Activated B cell treated with CpG ODN at 0.5 μM for 24 hours (primary cell): ENCODE results near the gene DCT. TPM values are rescaled to one million over a fixed set of nuclear protein-coding genes. Genes with fewer than 3 reads are reported as not detected.

Experiments used
- ATAC-seq: fragments of 200-7000 bp; cut with Tn5 transposase; one replicate; pipeline ENCODE4 v1.10.0; 2021; ENCODE audit warnings: low read depth, mild to moderate bottlenecking, moderate library complexity
- CTCF ChIA-PET: fragments of 350-600 bp; sonication (Branson Sonifier 250); formaldehyde crosslinking; loops from one replicate; lab custom pipeline; 2021; ENCODE audit warnings: antibody characterized with exemption; lab: Charles Lee
- POLR2A ChIA-PET: fragments of 350-600 bp; sonication (Branson Sonifier 250); formaldehyde crosslinking; loops from one replicate; lab custom pipeline; 2021; ENCODE audit warnings: antibody characterized with exemption; lab: Charles Lee
- DNase-seq: peaks from one replicate; pipeline ENCODE4 v3.0.0; 2022
- H3K27ac Mint-ChIP-seq: one replicate; pipeline ENCODE4 v1.8.0; 2020; ENCODE audit warnings: mixed read lengths
- H3K27me3 Mint-ChIP-seq: one replicate; pipeline ENCODE4 v1.8.0; 2021; ENCODE audit warnings: mixed read lengths
- H3K36me3 Mint-ChIP-seq: one replicate; pipeline ENCODE4 v1.8.0; 2021; ENCODE audit warnings: low read depth, mixed read lengths
- H3K4me1 Mint-ChIP-seq: one replicate; pipeline ENCODE4 v1.8.0; 2021; ENCODE audit warnings: mixed read lengths
- H3K4me3 Mint-ChIP-seq: one replicate; pipeline ENCODE4 v1.8.0; 2020; ENCODE audit warnings: mild to moderate bottlenecking, mixed read lengths
- H3K9me3 Mint-ChIP-seq: one replicate; pipeline ENCODE4 v1.8.0; 2020; ENCODE audit warnings: mixed read lengths
- CTCF ChIP-seq: fragments of 200-600 bp; IDR thresholded peaks from one replicate; pipeline ENCODE4 v1.8.0; 2022; ENCODE audit warnings: antibody characterized with exemption, mild to moderate bottlenecking
- intact Hi-C: fragments of 100-400 bp; cut with micrococcal nuclease; formaldehyde crosslinking; loops from one replicate; pipeline ENCODE4 v1.15.1; 2024
- total RNA-seq: library from RNA; stranded (reverse); gene quantifications from 2 replicates; pipeline ENCODE4 v1.2.3, GENCODE V29; 2022

Gene DCT
- total RNA-seq, 1 donor from 2014 or later = 0.09 TPM

DNA sequence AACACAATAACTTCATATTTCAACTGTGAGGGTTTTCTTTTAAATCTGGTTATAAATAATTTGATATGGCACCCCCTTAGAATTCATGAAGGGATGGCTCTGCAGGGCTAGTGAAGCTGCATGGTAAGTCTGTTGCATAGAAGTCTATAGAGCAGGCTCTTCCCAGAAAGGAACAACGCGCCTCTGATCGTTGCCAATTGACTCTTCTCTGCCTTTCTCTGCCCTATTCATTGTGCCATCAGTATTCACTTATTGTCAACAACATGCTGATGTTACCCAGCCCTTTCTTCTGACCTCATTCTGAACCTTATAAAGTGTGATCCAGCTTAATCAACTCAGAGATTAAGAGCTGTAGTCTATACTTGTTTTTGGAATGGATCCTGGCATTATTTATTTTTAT is 16.3 kb upstream of the DCT start:
- CTCF ChIA-PET = no interaction called here
- no peak for ATAC-seq

GRCh38 chr13:94494026-94494425 is 14.5 kb upstream of the DCT start:
- Mint-ChIP-seq H3K4me1 (no peaks in the 10 kb centered on the region), H3K27ac (no peak overlapping the region), H3K27me3 (no peaks in the 10 kb centered on the region), H3K9me3 (peaks cover 4% of the 10 kb centered on the region), H3K4me3 (no peak overlapping the region), H3K36me3 (no peaks in the 10 kb centered on the region)
- POLR2A ChIA-PET = no interaction called here
- intact Hi-C loops = no loop called here
- CTCF ChIA-PET = no interaction called here
- TF ChIP-seq CTCF = no peak
- no peak for DNase-seq
- no peak for ATAC-seq

More for the DNA sequence above, 16.3 kb upstream of the DCT start:
- H3K36me3 Mint-ChIP-seq = no peaks in the 10 kb centered on the region
- no peak overlapping the region for H3K4me3 Mint-ChIP-seq
- H3K27ac Mint-ChIP-seq = no peak overlapping the region
- no peak for TF ChIP-seq CTCF
- intact Hi-C loops = no loop called here
- POLR2A ChIA-PET = no interaction called here
- H3K27me3 Mint-ChIP-seq = no peaks in the 10 kb centered on the region
- H3K9me3 Mint-ChIP-seq = peaks cover 4% of the 10 kb centered on the region
- no peaks in the 10 kb centered on the region for H3K4me1 Mint-ChIP-seq
- DNase-seq = no peak

- TF ChIP-seq CTCF = no peak
- no peak for ATAC-seq
- no peak overlapping the region for H3K27ac Mint-ChIP-seq
- H3K4me3 Mint-ChIP-seq = no peak overlapping the region
- no peak for DNase-seq
- POLR2A ChIA-PET = no interaction called here
- H3K4me1 Mint-ChIP-seq = no peaks in the 10 kb centered on the region
- CTCF ChIA-PET = no interaction called here
- intact Hi-C loops = no loop called here
- H3K36me3 Mint-ChIP-seq = no peaks in the 10 kb centered on the region
- peaks cover 4% of the 10 kb centered on the region for H3K27me3 Mint-ChIP-seq
- H3K9me3 Mint-ChIP-seq = no peaks in the 10 kb centered on the region
Measured at GRCh38 chr13:94487043-94487442, 7.6 kb upstream of the DCT start.

GRCh38 chr13:94483970-94484369 is 4.5 kb upstream of the DCT start:
- TF ChIP-seq CTCF = no peak
- H3K9me3 Mint-ChIP-seq = no peaks in the 10 kb centered on the region
- intact Hi-C loops = no loop called here
- peaks cover 8% of the 10 kb centered on the region for H3K27me3 Mint-ChIP-seq
- POLR2A ChIA-PET = no interaction called here
- H3K4me1 Mint-ChIP-seq = no peaks in the 10 kb centered on the region
- CTCF ChIA-PET = no interaction called here
- no peaks in the 10 kb centered on the region for H3K36me3 Mint-ChIP-seq
- no peak overlapping the region for H3K4me3 Mint-ChIP-seq
- ATAC-seq (no peak), DNase-seq (no peak)
- H3K27ac Mint-ChIP-seq = no peak overlapping the region

- ATAC-seq (no peak), DNase-seq (no peak)
- Mint-ChIP-seq H3K9me3 (no peaks in the 10 kb centered on the region), H3K36me3 (no peaks in the 10 kb centered on the region), H3K27me3 (peaks cover 11% of the 10 kb centered on the region), H3K4me3 (no peak overlapping the region), H3K4me1 (no peaks in the 10 kb centered on the region), H3K27ac (no peak overlapping the region)
- intact Hi-C loops = no loop called here
- CTCF ChIA-PET = no interaction called here
- POLR2A ChIA-PET = no interaction called here
- TF ChIP-seq CTCF = no peak
Measured at GRCh38 chr13:94481941-94482340, 2.5 kb upstream of the DCT start.
